NCI-H2029 treated with DMSO at 0.1 percent for 48 hours (cell line): ENCODE data around the gene NCK2.

Source experiments
- DNase-seq: peaks from one replicate; lab custom pipeline; 2025; lab: John Stamatoyannopoulos, UW

The NCK2 gene

DNA sequence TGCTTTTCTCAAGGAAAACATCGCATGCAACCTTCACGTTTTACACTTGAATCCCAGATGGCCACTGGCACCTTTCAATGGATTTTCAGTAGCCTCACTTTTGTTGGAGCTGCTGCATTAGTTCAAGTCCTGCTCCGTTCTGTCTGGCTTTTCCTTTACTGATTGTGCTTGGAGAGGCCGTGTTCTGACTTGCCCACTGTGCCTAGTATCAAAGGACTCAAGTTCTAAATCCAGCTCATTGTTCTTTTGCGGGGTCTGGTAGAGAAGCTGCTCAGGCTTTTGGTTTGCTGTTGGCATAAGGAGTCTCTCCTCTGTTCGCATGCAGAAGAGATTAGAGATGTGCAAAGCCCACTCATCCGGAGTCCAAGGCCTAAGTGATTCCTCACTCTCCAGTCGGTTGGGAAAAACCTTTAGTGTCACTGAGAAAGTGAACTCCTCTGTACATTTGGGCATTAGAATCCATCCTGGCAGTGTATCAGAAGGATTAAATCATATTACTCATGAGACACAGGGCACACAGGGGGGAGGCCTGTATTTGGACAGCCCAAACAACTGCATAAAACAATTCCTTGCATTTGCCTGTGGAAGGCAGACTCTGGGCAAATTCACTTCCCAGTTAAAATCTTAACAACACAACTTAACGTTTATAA, 69.7 kb downstream of the NCK2 start:
- no peak for DNase-seq

DNA sequence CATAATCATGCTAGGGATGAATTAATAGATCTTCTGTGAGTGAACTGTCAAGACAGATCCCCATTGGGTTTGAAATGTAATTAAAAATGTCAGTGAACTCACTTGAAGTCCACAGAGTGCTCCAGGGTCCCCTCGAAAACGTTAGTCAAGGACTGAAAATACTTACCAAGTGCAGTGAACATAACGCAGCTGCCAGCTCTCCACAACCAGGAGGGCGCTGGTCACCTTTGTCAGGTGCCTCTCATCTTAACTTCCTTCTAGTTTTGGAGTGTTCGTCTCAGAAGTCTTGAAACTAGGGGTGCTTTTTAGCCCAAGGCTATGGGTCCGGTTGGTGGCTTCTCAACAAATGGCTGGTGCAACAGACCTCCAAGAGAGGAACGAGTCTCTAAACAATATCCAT, 70.7 kb downstream of the NCK2 start:
- no peak for DNase-seq

DNA sequence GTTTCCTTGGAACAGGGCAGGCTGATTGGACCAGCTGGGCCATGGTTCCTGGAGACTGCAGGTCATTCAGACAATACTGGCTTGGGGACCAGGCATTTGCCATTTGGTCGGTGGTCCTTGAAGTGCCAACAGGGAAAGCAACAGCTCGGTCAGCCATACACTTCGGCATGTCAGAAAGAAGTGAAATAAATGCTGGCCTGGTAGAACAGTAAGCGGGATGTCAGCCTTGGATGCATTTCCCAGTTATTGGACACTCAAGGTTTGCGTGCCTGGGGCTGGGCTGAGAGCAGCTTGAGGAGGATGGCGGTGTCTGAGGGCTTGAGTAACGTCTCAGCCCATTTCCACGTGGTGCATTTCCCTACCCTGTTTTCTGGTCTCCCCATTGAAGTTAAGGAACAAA, 75.4 kb downstream of the NCK2 start:
- no peak for DNase-seq

DNA sequence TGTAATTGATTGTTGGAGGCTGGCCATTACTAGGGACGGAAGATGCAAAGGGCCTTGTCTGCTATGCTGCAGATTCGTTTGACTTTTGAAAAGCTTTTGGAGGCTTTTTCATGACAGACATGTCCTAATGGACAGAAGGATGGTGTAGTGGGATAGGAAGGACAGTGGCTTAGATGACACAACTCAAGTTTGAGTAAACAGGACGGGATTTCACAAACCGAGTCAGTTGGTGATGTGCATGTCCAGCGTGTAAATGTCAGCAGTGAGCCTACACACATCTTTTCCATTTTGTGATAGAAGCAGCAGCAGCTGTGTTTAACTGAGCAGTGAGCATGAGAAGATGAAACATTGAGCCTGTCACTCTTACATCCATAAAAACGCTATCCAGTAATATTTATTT, 76.0 kb downstream of the NCK2 start:
- no peak for DNase-seq

DNA sequence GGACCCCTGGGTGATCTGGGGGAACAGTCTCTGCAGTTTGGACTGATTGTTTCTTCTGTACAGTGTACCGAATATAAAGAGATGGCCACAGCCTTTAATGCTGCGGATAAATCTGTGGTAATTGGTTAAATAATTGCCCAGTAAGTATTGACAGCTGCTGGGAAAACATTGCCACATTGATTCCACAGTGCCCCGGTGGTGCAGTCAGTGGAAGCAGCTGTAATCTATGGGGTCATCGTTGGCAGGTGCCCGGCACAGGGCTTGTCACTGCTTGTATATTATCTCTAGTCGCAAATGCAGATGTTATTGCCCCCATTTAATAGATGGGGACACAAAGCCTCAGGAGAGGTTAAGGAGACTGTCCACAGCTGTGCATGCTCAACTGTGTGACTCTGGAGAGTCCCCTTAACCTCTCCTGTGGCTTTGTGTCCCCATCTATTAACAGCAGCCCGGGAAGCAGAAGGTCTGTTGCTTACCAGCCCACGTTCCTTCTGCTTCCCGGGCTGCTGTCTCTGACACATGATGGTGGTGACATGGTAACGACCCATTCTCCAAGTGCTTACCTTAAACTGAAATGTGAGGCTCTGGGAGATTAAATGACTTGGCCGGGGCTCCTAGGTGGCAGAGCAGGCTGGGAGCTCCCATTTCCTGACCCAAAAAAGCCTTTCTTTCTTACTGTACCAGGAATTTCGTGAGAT, 76.9 kb downstream of the NCK2 start:
- no peak for DNase-seq

DNA sequence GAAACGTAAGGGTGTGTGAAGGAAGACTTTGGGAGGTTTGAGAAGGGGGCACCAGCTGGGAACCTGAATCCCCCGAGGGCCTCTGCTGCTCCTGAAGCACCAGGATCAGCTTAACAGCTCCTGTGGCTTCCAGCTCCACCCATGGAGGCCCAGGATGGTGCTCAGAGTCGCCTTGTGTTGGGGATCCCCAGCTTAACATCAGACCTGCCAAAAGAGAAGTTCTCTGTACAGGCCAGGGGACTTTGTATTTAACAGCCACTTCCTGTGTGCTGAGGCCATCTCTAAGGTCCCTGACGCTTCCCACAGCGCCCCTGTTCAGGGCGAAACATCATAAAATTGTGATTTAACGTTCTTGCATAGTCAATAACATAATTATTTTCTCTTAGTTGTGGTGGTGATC, 77.5 kb downstream of the NCK2 start:
- no peak for DNase-seq

DNA sequence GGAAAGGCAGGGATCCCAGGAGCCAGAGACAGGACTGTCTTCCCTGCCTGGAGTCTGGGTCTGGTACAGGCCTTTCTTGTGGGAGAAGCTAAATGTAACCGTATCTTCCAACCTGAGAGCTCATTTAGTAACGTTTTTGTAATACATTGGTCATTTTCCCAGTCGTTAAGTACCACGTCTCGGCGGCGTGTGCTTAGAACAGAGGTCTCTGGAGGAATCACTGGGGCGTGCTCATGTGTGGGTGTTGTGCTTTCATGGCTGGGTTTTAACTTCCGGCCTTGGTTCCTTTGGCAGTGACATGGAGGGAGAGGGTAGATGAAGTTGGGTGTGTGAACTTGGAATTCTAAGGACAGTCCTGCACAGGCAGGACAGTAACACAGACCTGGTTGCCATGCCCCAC, 79.7 kb downstream of the NCK2 start:
- DNase-seq = no peak

DNA sequence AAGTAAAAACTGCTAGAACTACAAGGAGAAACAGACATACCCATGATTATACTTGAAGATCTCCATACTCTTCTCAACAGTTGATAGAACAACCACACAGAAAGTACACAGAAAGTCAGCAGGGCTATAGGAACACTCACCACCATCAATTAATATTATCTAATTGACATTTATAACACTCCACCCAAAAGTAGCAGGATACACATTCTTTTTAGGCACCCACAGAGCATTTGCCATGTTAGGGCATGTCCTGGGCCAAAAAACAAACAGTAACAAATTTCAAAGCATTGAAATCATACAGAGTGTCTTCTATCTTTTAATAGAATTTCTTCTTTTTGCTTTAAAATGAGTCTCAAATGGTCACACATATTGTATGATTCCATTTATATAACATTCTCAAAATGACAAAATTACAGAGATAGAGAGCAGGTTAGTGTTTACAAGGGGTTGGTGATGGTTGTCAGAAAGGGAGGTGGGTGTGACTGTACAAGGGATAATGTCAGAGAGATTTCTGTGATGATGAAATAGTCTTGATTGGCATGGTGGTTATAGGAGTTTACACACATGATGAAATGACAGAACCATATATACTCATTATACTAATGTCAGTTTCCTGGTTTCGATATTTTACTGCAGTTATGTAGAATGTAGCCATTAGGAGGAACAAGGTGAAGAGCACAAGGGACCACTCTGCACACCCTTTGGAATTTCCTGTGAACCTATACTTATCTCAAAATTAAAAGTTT, 82.8 kb downstream of the NCK2 start:
- DNase-seq = no peak

DNA sequence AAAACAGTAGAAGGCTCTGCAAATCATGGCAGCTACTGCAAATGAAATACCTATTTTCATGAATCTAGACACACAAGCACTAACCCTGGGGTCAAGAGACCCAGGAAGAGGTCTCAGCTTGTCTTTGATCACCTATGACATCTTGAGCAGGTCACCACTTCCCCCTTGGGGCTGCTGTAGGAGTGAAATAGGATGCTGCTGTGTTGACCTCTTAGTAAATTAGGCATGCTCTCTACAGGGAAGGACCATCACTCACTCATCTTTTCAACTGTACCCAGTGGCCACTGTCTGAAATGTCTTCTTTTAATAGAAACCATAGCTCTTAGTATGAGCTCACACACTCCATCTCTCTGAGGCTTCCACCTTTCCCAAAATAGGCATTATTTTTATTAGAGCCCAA, 83.8 kb downstream of the NCK2 start:
- no peak for DNase-seq

DNA sequence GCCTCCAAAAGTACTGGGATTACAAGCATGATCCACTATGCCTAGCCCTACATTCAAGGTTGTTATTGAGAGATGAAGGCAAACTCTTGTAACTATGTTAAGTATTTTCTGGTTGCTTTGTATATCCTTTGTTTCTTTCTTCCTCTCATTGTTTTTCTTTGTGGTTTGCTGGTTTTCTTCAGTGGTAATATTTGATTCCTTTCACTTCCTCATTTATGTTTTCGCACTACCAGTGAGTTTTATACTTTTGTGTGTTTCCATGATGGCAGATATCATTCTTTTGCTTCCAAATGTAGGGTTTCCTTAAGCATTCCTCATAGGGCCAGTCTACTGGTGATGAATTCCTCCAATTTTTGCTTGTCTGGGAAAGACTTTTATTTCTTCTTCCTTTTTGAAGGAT, 90.2 kb downstream of the NCK2 start:
- DNase-seq = no peak

DNA sequence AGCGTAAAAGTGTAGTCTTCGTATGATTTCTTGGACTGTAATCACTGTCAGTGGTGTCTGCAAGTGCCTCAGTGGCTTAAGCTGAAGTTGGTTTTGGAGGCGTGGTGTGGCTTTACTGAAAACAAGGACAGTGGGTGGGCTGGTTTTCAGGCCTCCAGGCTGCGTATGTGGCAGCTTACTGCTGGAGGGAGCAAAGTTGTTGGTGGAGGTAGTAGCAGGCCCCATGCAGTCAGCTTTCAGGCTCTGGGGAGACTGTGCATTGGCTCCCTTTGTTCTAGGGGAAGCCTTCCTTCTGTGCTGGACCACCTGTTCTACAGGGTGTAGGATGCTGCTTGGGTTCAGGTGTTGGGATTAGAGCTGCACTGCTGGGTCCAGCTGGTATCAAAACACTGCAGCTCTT, 91.6 kb downstream of the NCK2 start:
- DNase-seq = no peak

DNA sequence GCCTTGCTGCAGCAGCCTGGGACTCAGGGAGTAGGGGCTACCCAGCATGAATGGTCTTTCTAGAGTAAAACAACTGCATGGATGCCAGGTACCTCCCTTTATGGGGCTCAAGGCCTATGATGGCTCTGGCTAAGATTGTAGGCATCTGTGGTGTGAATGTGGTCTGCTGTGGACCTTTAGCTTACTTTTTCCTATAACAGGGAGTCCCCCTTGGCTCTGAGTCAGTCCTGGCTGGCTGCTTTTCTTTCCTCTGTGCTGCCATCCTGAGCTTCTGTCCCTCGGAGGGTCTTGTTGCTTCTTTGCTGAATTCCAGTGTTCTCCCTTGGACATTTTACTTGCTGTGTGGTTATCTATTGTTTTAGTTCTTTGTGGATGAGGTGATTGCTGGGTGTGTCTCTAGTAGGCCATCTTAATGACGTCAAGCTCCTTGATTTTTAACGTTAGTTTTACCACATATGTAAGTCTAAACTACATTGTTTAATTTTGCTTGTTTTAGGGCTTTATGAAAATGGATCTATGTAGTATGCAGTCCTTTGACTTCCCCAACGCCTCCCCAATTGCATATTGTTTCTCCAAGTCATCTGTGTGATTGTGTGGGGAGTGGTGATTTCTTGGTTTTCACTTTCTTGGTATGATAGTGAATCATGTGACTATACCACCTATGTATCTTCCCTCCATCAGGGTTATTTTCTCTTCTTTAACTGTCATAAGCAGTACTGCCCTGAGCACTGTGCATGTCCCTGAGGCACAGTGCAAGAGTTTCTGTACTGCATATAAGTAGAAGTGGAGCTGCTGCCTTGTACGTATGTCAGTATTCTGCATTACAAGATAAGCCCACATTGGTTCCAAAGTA, 92.4 kb downstream of the NCK2 start:
- no peak for DNase-seq

DNA sequence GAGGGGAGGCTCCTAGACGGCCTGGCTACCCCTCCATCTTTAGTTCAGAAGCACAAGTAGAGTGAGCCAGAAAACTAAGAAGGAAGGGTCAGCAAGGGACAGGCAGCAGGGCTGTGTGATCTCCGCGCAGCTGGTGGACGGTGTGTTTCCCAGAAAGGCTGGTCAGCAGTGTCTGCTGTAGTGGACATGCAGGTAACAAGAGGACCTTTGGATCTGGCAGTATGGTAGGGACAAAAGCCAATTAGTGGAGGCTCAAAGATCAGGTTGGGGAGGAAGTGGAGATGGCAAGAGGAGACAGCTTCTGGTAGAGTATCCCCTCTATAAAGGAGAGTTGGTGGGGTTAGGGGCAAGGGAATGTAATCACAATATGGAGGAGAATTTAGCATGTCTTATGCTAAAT, 95.1 kb downstream of the NCK2 start:
- no peak for DNase-seq

DNA sequence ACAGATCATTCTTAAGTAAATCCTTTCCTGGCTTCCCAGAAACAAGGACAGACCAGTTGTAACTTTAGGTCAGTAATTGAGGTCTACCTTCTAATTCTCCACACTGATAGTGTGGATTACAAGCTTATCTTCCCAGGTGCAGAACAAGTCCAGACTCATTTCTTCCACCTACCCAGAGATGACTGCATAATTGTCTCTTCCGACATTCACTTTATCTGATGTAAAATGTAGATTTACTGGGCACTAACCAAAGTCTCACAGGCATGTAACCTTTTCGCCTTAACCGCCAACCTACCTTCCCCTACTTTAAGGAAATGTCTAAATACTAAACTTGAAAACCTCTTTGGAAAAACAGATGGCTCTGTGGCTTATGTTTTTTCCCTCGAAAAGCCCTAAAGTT, 96.2 kb downstream of the NCK2 start:
- no peak for DNase-seq

DNA sequence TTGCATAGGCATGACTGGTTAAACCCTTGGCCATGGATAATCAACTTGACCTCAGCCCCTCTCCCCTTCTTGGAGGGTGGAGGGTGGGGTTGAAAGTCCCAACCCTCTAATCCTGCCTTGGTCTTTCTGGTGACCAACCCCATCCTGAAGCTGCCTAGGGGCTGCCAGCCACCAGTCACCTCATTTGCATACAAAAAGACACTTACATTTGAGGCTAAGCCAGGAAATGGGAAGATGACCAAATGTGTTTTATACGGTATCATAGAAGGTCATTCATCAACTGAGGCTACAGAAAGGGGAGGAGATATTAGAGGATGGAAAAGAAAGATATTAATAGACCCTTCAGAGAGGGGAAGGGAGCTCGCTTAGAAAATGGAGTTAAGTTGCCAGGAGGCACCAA, 96.8 kb downstream of the NCK2 start:
- DNase-seq = no peak

DNA sequence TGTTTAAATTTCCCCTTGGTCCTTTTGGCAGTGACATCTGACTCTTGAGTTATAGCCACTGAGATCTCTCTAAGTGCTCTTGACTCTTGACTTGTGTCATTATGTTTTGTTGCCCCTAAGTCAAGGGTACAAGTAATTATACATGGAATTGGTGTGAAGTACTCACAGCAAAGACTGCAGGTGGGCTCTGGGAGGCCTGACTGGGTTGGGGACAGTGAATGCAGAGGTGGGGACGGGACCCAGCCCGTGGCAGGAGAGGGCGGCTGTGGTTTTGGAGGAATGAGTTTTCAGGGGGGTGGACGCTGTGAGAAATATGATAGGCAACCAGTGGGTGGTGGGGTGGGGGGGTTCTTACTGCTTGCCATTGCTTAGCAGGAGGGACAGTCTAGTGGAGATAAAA, 97.8 kb downstream of the NCK2 start:
- no peak for DNase-seq

DNA sequence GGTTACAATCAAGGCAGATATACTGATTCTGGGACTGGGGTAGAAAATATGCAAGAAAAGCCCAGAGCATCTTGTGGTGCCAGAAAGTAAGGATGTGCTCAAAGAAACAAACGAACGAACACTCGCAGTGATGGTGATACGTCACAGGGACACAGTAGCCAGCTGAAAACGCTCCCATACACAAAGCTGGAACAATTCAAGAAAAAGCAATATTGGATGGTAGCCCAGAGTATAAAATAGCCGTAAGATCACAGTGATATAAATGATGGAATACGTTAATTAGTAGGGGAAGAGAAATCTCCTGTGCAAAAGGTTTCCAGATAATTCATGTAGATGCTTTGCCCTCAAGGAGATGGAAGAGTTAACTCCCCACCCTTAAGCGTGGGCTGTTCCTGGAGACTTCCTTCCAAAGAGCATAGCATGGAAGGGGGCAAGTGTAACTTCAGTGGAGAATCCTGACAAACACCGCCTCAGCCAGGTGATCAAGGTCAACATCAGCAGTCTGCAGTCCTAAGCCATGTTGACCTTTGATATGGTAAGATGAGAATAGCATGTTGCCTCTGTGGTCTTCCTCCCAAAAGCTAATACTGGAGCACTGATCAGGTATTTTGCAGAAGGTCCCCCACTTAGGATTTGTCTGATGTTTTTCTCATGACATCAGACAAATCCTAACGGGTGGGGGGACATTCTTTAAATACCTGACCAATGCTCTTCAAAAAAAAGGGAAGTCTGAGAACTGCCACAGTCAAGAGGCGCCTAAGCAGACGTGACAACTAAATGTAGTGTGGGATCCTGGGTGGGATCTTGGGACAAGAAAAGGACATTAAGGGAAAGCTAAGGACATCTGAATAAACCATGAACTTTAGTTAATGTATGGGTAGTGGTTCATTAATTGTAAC, 99.0 kb downstream of the NCK2 start:
- DNase-seq = no peak

DNA sequence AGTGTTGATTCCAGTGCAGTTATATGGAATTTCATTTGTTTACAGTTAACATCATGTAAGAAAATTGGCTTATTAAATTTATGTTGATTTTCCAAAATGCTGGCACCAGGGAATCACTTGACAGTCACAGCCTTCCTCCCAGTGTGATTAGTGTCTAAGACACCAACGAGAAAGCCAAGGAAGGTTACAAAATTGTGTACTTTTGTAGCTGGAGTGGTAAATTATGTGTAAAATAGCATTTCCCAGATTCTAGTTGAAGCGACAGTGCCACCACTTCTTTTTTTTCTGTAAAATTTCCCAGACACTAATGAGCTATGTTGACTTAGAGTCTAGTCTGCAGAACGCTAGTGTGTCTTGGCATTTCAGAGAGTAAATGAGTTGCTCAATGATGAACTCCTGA, 101.3 kb downstream of the NCK2 start:
- no peak for DNase-seq

DNA sequence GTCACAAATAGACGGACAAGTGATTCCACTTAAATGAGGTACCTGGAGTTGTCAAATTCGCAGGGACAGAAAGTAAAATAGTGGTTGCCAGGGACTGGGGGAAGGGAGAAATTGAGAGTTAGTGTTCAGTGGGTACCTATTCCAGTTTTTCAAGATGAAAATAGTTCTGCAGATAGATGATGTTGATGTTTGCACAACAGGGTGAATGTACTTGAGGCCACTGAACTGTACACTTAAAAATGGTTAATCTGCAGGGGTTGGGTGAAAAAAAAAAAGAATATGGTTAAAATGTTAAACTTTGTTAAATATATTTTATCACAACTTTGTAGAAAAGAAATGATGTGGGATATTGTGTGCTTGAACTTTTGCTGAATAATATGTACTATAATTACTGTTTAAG, 102.3 kb downstream of the NCK2 start:
- no peak for DNase-seq

DNA sequence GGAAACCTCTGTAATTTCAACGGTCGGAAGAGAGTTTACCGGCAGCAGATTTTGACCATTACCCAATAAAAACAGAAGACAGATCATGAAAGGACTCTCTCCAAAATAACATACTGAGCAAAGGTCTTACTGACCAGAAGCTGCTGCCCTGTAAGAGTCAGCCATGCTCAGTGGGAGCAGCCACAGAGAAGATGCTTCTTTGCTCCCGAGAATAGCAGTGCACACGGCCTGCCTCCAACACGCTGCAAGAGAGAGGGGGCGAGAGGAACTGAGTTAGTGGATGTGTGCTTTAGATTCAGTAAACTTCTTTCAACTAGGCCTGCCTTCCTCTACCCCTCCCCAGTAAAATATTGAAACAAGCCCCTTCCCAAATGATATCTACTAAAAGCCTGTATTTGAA, 103.7 kb downstream of the NCK2 start:
- DNase-seq = no peak

DNA sequence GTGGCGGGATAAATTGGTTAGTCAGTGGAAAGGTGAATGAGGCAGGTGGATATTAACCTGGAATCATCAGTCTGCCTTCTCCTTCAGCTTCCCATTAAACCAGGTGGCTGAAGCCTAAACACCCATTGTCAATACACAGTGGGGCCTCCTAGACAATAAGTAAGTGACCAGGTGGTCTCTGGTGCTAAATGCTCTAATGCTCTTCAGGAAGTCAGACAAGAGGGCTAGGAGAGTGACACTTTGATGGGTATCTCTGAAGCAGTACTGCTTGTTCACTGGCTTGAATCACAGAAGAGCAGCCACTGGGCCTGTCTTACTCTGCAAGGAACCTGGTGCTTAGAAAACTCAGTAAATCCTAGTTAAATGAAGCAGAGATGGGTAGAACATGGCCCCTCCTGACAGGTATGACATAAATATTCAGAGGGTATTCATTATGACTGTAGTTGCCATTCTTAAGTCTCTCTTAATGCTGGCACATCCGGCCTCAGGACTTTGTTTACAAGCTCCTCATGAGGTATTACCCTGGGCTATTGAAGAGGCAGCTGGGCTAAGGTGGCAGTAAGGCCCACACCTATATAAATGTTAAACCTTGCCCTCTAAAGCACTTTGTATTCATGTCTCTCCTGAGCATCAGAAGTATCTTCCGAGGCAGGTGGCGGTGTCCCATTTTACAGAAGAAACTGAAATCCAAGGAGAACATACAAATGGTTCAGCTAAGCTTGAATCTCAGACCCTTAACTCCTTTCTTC, 104.9 kb downstream of the NCK2 start:
- DNase-seq = no peak
